SK-N-DZ (cell line): ENCODE data around the gene PCAT7.

ENCODE experiments used
- DNase-seq: peaks from one replicate; pipeline ENCODE4 v3.0.0-alpha.2; 2015; ENCODE audit warnings: low spot score
- small RNA-seq, 2 experiments: library from RNA; depleted of rRNA; stranded (forward); fragments of <200 nt; gene quantifications; one replicate each; pipeline ENCODE3, GENCODE V24; 2014

Gene PCAT7

DNA sequence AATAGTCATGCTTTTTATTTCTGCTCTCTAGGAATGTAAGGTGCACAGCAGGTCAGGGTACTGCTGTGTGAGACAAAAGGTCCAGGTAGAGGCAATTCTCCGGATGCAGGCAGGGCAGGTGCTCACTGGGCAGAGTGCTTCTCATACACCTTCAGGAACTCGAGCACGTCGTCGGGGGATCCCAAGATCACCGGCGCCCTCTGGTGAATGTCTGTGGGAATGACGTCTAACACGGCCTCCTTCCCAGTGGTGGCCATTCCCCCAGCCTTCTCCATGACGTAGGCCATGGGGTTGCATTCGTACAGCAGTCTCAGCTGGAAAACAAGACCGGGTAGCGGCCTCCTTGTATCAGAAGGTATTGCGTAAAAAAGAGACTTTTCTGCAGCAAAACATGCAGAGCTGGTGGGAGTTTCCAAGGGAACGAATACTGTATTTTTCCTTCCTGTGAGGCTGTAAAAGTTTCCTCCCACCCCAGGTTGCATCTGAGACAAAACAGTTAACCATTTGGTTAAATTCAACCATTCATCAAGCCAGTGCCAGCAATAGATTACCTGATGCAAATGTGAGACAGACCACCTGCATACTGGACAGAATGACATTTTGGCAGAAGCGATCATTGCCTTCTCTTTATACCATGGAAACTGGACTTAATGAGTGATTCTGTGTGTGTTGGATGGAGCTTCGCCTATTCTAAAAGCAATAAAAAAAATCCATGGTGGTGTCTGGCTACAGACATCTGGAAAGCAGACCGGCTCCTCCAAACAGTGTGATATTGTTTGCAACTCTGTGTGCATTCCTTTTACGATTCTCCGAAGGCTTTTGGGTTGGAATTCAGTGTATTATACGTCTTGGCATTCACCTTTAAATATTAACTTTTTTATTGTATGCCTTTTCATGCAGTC, 48.6 kb downstream of the PCAT7 start:
- peak; percentile 58 for DNase-seq

DNA sequence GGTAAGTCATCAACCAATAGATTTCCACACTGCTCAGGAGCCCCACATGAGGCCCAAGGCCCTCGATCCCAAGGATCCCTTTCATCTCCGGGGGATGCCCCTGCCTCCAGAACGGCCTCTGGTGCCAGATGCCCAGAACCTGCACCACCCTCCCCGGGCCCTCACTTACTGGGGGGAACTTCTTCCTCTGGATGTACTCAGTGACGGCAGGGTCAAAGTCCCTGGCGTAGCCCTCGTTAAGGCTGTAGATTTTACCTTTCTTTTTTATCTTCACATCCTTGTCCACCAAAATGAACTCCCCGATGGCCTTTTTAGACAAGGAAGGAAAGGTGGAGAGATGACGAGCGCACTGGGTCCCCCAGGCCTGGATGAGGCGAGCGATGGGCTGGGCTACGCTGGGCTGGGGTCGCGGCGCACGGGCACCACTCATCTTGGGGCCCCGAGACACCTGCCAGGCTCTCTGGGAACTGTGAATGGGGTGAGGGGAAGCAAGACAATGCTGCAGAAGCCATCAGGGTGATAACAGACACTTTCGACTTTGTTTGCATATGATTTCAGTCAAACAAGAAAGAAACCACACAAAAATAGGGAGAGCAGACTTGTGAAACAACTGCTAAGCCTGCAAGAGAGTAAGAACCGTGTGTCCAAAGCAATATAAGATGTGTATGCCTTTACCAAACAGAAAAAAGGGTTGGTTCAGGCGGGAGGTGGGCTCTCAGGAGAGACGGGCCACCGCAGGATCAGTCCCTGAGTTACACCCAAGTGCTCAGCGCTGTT, 52.0 kb downstream of the PCAT7 start:
- DNase-seq, result no peak

DNA sequence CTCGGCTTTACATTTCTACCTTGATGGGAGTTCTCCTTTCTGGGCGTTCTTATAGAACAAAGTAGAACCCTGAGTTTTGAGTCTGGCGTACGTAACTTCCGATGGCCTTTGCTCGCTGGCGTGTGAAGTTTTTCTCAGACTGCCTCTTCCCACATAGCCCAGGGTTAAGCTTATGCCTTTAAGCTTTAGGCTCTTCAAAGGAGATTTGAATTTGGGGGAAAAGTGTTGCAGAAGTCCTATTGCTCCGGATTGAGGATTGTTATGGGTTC, 52.5 kb downstream of the PCAT7 start:
- DNase-seq, result no peak

DNA sequence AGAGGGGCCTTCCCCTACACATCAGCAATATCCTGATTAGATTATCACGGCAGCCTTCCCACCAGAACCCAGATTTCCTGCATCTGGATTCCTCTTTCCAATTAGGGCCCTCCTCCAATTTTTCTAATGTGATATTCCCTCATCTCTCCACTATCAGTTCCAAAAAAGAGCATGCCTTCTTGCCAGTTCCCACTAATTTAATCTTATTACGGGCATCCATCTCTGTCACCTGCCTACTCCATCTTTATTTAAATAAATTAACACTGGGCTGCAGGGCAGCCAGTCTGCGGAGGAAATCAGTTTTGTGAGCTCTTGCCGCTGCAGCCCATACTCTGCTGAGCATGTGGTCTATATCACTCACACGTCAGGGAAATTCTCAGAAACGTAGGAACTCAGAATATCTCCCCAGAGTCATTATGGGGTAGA, 55.3 kb downstream of the PCAT7 start:
- DNase-seq, result peak; percentile 99

DNA sequence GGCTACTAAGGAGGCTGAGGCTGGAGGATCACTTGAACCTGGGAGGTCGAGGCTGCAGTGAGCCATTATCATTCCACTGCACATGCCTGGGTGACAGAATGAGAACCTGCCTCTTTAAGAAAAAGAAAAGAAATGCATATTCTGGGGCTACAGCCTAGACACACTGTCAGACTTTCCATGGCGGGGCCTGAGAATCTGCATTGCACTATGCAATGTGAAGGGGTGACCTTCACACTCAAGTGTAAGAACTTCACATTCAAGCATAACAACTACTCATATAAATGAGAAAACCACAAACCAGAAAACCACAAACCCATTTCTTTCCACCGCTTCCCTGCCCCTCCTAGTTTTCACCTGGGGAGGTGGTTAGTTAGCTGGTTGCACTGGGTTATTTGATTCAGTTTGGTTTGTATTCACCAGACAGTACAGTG, 56.8 kb downstream of the PCAT7 start:
- no peak for DNase-seq

DNA sequence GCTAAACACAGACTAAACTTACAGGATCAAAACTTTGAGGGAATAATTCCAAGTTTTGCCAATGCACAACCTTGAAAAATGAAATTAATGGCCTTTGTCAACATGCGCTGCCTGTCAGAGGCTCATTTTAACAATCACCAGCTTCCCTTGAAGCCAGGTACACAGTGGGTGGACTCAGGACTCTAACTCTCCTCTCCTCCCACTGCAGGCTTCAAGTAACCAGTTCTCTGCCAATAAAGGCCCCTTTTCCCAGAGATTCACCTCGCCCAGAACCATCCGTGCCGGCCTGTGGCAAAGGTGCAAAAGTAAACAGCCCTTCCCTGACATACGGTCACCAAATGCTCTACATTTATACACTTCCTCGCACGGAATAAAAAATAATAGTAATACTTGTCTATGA, 57.2 kb downstream of the PCAT7 start:
- no peak for DNase-seq

DNA sequence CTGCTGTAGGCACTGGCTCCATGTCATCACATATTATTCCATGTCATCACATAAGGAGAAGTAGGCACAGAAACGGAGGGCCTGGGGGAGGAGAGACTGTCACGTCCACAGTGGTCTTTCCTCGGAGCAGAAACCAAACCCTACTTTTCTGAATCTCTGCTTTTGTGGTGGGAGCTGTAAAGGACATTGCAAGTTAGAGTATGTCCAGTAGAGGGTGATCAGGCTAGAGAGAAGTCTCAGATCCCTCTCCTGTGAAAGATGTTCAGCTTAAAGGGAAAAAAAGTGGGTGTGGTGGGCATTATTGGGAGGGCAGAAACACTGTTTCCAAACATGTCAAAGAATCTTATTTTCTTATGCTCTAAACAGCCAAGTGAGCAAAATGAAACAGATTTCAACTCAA, 58.1 kb downstream of the PCAT7 start:
- no peak for DNase-seq

DNA sequence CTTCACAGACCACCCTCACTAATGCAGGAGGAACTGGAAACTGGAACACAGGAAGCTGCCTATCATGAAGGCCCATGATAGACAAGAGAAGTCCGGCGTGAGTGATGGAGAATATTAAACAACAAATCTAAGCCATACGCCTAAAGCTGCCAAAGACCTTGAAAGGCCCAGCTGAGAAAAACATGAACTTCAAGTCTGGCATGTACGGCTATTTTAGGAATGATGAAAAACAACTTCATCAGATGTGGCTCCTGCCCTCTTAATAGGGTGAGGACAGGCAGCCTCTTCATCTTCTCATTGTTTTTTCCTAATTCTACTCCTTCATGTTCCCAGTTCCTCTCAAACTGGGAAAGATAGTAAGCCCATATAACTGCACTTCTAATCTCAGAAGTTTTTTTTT, 64.1 kb downstream of the PCAT7 start:
- no peak for DNase-seq

Small RNAs within 50 kb of the gene (small RNA-seq; reads per million reads assigned to genes)
- 0 reads per million in 2 experiments for gene RNU6-669P
